NCI-H82 treated with DMSO at 0.1 percent for 48 hours (cell line): ENCODE results near the gene ARRB1.
"Not testable (repeated sequence)": the region's sequence is repeated elsewhere in the genome, so short reads cannot be mapped to it uniquely, and the experiment has no call there.

Source experiments
- DNase-seq: peaks from one replicate; lab custom pipeline; 2025; ENCODE audit not compliant: unreplicated experiment; lab: John Stamatoyannopoulos, UW

Gene ARRB1

DNA sequence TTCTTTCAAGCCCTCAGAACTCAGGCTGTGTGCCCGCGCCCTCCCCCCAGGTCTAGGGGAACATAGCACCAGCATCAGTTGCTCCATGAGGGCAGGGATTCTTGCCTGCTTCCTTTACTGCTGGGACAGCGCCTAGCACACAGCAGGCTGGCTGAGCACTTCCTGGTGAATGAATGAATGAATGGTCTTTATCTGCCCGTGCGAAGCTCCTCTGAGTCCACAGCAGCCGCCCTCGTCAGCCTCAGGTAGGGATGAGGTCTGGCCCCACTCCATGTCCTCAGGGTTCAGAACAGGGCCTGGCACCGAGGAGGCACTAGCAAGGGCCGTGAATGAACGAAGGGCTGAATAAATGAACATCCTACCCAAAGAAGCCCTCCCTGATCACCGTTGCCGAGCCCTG, 27.3 kb downstream of the ARRB1 start:
- no peak for DNase-seq

DNA sequence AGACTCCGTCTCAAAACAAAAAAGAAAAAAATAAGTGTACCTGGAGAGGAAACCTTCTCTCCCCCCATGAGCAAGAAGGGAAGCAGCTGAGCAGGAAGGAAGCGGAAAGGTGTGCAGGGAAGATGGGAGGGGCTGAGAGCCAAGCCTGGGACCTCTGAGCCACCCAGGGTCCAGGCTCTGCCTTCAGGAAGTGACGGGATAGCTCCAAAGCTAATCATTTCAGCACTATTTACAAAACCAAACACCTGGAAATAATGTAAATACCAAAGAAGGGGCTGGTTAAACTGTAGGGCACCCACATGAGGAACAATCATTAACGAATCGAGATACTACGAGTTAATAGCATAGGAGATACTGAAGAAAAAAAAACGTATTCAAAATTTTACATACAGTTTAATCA, 27.9 kb downstream of the ARRB1 start:
- no peak for DNase-seq

DNA sequence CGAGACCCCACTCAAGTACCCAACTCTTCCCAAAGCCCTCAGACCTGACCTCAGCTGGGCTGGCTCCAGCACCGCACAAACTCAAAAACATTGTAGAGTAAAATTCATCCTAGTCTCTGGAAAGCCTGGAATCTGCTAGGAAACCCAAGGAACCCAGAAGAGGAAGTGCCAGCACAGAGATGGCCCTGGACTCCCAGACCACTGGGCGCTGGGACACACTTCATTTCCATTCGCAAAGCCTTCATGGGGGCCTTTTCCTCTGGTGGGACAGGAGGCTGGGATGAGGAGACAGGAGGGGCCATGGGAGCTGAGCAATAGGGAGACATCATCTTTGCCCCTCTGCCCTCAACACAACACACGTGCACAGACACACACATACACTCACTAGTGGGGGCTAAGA, 30.8 kb downstream of the ARRB1 start:
- no peak for DNase-seq

DNA sequence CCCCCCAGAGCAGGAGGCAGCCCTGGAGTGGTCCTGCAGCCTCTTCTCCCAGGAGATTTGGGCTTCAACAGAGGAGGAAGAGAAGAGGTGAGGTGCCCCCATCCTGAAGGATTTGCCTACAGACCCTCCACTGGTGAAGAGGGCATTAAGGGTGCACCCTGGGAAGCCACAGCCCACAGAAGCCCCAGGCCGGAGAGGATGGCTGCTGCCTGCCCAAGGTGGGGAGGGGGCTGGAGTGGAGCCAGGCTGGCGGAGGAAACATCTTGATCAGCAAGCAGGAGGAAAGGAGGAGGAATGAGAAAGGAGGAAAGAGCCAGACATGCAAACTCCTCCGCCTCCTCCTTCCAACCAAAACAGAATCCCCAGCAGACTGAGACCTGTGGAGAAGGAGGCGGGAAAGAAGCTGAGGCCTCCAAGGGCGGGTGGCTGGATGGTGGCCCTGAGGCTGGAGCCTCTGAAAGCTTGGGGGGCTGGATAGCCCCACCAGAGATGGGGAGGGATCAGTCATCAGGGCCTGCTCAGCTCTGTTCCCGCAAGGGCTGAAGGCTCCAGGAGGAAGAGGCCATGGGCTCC, 31.3 kb downstream of the ARRB1 start:
- DNase-seq = no peak

DNA sequence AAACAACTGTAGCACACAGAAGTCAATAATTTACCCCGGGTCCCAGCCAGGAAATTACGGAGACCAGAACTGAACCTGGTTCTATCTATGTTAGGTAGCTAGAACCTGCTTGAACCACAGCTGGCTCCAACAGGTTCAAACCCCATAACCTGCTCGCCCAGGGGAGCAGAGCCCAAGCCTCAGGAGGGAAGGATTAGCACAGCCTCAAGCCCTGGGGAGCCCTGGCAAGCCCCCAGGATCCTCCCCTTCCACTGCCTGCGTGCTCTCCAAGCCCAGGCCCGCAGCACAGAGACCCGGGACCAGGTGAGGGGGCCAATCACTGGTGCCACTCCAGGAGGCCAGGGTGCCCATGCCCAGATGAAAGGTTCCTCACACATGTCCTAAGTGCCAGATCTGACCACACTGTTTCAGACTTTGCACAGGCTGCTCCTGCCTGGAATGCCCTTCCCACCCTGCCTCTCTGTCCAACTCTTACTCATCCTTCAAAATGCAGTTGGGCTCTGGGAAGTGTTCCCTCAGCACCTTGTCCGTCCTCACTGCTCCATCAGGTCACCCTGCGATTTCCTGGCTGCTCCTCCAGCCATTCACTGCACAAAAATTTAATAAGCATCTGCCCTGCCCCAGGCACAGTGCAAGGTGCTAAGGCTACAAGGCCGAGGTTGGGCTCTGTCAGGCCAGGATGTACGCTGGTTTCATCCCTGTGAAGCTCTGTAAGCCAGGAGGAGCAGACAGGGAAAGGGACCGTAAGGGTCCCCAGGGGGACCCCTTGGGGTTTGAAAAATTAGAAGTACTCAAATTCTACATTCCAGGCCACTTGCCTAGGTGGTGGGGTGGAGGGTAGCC, 32.2 kb downstream of the ARRB1 start:
- no peak for DNase-seq

DNA sequence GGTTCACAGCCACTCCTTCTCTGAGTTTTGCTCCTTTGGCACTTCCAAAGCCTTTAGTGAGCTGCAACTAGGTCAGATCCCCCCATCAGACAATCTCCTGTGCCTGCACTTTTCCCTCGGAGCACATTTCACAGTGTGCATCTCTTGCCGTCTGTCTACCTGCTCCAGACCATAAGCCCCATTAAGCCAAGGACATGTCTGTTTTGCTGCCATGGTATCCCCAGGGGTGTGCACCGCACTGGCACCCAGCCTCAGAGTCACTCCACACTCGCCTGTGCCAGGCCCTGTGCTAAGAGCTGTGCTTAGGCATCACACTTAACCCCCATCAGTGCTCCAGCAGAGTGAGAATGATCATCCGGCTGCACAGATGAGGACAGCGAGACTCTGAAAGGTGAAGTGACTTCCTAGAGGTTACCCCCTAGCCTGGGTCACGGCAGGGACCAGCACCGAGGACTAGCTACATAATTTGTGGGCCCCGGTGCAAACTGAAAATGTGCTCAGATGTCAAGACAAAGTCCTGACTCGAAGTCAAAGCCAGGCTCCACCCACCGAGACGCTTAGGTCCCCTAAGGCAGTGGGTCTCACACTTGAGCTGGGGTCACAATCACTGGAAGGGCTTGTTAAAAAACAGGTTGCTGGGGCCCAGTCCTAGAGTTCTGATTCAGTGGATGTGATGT, 33.9 kb downstream of the ARRB1 start:
- no peak for DNase-seq

DNA sequence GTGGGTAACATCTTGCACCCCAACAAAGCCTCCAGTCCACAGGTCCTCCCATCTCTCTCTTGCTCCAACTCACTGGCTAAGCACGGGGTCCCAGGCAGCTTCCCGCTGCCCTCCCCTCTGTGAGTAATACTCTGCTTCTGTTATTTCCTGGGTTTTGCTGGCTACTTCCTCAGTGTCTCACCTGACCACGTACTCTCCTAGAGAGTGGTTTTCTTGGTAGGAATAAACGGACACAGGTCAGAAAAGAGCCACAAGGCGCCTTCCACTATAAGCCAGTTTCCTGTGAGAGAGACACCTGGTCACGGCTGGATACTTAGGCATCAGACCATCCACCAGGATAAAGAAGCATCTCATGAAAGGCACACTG, 36.0 kb downstream of the ARRB1 start:
- DNase-seq = no peak

DNA sequence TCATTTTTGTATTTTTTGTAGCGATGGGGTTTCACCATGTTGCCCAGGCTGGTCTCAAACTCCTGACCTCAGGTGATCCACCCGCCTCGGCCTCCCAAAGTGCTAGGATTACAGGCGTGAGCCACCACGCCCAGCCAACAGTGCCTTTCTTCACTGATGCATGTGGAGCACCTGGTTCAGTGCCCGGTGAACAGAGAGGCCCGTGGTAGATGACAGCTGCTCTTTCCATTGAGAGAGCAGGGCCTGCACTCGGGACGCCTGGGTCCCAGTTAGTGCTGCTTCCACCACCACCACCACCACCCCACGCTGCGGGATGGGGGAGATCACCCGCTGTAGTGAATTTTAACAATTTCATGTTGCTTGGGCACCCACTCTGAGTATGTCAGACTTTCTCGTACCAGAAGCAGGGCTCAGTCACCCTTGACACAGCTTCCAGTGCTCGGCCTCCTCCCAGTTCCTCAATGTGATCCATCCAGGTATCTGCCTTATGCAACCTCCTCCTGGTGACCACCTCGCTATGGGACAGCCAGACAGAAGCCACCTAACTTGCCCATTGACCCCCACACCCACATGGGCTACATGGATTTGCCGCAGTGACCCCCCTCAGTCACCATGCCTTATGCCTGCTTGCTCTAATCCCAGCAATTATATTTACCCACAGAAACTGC, 36.6 kb downstream of the ARRB1 start:
- no peak for DNase-seq

DNA sequence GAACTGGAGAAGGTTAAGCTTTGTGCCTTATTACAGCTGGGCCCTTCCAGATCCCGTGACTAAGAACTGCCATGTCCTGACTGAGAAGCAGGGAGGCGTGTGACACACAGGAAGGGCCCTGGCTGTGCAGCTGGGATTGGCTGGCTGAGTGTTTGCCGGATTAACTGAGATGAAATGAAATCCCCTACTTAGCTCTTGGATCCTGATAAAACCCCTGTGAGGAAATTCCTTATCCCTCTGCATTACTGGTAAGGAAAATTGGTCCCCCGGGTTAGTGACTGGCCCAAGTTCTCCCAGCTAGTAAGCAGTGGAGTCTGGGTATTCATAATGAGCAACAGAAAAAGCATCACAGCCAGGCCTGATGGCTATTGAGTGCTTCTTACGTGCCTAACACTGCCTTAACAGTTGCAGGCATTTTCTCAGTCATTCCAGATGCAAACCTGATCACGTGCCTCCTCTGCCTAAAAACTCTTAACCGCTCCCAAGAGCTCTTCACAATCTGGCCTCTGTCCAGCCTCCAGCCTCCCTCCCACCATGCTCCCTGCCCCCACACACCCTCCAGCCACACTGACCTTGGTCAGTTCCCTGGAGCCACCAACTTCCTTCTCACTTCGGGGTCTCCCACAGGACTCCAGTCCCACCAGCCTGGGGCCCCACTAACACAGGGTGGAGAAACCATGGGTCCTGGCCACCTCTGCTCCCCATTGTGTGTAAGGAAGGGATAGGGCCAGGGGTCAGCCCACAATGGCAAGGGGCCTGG, 37.8 kb downstream of the ARRB1 start:
- peak; percentile 91 for DNase-seq

DNA sequence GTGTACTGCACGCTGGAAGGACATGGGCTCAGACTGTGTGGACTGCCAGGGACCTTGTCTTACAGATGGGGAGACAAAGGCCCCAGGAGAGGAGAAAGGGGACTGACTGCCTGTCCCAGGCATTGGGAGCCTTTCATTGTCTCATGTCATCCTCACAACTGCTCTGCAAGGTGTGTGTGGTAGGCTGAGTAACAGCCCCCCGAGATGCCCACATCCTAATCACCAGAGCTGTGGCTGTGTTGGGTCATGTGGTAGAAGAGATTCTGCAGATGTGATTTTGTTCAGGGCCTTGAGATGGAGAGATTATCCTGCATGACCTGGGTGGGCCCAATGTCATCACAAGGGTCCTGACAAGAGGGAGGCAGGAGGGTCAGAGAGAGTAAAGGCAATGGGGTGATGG, 39.1 kb downstream of the ARRB1 start:
- DNase-seq = no peak

DNA sequence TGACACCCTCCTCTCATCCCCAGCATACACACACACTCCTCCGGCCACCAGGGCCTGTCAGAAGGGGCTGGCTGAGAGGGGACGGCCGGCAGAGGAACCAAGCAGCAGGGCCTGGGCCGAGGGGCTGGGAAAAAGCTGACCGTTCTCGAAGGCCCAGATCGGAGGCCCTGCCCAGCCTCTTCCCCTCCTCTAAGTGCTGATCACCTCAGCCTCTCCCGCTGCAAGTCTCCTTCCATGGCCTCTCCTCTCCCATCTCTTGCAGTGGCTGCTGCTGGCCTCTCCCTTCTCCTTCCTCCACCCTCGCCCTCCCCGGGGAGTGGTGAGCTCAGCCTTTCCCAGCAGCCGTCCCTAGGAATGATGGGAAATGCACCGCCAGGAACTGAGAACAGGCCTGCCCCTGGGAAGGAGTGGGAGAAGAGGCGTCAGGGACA, 39.6 kb downstream of the ARRB1 start:
- DNase-seq = no peak

DNA sequence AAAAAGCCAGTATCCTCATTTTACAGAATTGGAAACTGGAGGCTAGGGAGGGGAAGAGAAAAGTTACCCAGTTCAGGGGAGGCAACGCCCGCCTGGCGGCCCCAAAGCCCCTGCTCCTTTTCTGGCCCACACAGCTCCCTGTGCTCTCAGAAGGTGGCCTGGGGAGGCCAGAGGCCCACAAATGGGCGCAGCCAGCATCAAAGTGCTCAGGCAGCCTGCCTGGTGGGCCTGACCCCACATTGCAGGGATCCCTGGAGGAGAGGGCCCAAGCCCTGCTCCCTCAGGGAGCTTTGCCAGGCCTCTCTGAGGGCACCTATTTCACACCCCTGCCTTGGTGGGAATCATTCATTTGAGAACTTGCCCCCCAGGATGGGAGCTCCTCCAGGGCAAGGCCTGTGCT, 42.5 kb downstream of the ARRB1 start:
- DNase-seq = no peak

DNA sequence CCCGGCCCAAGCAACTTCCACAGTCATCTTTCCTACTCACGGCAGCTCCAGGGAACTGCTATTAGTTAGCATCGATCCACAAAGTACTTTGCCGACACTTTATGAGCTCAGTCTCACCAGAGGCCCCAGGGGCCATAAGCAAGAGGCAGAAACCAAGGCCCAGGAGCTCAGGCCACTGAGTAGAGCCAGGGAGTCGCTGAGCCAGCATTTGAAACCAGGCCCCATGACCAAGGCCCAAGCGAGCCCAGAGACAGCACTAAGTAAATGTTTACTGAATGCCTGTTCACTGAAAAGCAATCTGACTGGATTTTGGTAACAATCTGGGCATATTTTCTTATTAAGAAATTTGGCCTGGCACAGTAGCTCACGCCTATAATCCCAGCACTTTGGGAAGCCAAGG, 43.3 kb downstream of the ARRB1 start:
- DNase-seq = no peak

DNA sequence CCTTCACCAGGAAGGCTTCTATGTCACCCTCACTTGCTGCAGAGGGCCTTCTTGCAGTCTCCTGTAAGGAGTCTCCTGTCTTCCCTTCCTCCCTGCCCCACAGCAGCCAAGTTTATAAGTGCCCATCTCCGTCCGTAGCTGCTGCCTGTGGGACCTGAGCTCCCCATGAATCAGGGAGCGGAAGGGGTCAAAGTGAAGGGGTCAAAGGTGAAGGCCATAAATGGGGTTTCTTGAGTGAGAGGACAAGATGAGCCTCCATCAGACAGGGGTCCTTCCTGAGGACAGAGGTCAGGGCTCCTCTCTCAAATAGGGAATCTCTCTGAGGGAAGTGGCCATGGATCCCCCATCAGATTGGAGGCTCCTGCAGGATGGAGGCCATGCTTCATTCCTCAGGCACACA, 44.4 kb downstream of the ARRB1 start:
- no peak for DNase-seq

DNA sequence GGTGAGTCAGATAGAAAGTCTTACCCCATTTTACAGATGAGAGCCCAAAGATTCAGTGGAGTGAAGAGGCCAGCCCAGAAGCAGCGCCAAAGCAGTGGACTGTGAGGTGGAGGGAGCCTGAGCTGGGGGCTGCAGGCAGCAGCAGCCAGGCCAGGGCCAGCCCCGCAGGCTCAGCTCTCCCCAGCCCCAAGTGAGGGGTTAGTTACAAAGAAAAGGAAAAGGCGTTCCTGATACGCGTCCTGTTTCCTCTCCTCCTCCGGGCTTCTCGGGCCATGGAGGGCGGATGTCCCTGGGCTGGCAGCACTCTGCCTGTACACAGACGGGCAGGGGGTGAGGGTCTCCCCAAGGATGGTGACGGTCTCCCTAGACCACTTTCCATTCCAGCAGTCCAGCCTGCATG, 44.9 kb downstream of the ARRB1 start:
- DNase-seq = no peak

DNA sequence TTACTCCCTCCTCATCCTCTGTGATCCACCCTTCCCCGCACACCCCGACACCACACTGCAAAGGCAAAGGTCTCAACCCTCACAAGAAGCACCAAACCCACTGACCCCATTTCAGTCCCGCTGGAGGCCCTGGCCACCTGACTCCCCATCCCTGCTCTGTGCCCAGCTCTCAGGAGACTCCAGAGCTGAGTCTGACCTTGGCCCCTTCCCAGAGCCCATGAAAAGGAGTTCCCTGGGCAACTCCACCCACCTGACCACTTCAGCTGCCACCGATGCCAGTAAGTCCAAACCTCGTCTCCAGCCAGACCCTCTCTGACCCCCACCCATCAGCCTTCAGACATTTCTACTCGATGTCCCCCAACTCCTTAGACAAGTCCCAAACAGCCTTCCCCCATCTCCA, 45.5 kb downstream of the ARRB1 start:
- no peak for DNase-seq

DNA sequence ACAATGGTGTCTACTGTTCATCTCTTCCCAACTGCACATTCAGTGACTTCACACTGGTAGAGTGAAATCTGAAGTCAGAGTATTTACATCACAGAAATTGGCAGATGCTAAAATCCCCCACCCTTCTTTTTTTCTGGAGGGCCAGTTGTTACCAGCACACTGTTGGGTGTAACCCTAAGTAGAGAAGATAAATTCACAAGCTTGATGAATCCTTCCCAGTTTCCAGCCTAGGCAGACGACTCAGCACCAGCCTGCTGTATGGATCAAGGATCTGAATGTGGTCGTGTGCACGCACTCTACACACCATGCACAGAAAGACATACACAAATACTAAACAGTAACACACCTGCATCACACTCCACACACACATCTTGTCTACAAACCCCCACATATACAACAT, 46.0 kb downstream of the ARRB1 start:
- DNase-seq = no peak

DNA sequence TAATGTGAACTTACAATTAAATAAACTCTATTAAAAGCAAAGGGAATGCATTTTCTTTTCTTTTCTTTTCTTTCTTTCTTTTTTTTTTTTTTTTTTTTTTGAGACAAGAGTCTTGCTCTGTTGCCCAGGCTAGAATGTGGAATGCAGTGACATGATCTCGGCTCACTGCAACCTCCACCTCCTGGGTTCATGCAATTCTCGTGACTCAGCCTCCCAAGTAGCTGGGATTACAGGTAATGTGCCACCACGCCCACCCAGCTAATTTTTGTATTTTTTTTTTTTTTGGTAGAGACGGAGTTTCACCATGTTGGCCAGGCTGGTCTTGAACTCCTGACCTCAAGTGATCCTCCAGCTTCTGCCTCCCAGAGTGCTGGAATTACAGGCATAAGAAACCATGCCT, 46.5 kb downstream of the ARRB1 start:
- not testable (repeated sequence) for DNase-seq

DNA sequence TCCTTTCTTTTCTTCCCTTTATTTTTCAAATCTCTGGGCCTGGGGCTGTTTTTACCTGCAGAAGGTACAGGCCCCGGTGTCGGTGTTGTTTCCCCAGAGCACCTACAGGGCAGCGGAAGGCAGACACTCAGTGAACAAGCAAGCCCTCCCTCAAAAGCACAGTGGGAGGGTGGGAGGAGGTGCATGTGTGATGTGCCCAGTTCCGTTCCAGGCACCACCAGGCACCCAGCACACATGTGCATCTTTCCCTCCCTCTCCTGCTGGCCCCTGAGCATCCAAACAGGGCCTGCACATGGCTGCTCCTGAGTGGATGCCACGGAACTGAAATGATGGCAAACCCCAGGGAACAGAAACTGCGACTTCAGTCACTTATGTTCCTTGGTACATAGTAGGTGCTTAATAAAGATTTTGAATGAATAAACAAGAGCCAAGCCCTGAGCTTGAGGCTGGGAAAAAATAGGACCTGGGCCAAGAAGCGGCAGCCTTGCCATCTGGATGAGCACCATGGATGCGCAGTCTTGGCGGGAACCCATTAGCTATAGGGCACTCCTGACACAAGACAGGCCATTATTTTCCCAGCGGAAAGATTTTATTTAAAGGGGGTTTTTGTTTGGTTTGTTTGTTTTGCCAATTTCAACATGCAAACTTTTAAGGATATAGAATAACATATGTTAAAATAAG, 47.8 kb downstream of the ARRB1 start:
- no peak for DNase-seq

DNA sequence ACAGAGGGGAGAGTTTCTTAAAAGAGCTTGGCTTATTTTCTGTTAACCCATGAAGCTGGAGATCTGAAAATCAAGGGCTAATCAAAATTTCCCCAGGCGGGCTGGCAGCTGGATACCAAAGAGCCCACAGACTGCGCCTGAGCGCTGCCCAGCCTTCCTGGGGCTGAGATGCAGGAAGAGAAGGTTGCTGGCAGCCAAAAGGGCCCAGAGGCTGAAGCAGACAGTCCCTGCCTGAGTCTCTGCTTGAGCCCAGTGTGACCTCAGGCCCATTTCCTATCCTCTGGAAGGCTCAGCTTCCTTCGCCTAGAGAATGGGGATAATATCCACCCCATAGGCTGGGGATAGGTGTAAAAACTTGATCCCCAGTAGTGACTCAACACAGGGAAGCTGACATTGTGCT, 49.1 kb downstream of the ARRB1 start:
- DNase-seq = no peak
